AG09319 (cell line): ENCODE results near the gene SAMD3.
"Not testable (repeated sequence)": the region's sequence is repeated elsewhere in the genome, so short reads cannot be mapped to it uniquely, and the experiment has no call there.

Experiments used
- DNase-seq: peaks from one replicate; pipeline ENCODE4 v3.0.0-alpha.2; 2010; ENCODE audit warnings: low read depth; ENCODE audit errors: extremely low read depth
- TF ChIP-seq, protein P1 (sequence below): IDR thresholded peaks from 2 replicates; pipeline ENCODE4 v1.5.1; 2011; ENCODE audit warnings: low read depth, mild to moderate bottlenecking, inconsistent platforms, low read length, moderate library complexity

The SAMD3 gene

DNA sequence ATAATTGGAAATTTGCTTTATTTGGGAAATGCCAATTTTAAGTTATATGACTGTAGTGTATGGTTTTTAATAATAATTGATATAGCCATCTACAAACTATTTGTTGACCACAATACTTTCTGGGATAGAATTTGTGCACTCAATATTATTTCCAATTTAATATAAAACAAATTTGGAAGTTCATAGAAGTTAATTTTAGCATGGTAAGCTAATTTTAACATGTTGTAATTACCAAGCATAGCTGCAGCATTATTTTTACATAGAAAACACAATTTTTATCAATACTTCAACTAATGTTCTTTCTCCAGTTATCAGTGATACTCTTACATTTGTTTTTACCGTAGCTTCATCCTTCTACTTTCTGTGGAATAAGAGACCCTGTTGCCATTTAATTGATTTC, 103.5 kb downstream of the SAMD3 start:
- DNase-seq: no peak
- TF ChIP-seq, protein P1, sequence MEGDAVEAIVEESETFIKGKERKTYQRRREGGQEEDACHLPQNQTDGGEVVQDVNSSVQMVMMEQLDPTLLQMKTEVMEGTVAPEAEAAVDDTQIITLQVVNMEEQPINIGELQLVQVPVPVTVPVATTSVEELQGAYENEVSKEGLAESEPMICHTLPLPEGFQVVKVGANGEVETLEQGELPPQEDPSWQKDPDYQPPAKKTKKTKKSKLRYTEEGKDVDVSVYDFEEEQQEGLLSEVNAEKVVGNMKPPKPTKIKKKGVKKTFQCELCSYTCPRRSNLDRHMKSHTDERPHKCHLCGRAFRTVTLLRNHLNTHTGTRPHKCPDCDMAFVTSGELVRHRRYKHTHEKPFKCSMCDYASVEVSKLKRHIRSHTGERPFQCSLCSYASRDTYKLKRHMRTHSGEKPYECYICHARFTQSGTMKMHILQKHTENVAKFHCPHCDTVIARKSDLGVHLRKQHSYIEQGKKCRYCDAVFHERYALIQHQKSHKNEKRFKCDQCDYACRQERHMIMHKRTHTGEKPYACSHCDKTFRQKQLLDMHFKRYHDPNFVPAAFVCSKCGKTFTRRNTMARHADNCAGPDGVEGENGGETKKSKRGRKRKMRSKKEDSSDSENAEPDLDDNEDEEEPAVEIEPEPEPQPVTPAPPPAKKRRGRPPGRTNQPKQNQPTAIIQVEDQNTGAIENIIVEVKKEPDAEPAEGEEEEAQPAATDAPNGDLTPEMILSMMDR: no peak

DNA sequence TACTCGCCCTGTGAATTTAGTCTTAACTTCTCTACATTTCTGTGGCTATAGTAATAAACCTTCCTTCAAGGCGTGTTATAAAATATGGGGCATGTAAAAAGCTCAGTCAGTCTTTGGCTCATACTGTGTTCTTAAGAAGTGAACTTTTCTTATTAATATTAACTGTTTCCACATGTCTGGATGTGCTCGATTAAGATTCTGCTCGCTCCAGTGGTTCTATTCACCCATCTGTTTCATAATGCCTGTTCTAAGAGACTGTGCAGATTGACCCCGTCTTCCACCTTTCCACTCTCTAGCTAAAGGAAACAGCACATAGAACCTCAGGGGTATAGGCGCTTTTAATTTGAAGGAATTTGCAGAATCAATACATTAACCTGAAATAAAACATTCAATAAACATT, 104.5 kb downstream of the SAMD3 start:
- no peak for DNase-seq

DNA sequence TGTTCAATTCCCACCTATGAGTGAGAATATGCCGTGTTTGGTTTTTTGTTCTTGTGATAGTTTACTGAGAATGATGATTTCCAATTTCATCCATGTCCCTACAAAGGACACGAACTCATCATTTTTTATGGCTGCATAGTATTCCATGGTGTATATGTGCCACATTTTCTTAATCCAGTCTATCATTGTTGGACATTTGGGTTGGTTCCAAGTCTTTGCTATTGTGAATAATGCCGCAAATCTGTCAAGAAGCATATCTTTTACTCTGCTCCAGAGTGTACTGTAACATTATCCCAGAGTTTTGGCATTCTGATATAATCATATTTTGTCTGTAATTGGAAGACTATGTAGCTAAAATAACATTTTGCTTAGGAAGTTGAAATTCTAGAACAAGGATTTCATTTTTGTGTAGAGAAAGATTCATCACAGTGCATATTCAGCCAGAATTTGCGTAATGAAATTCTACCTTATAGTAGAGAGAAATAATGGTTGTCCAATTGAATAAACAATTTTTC, 105.5 kb downstream of the SAMD3 start:
- DNase-seq: not testable (repeated sequence)

More for the DNA sequence above, 104.5 kb downstream of the SAMD3 start:
- TF ChIP-seq, protein P1: no peak

DNA sequence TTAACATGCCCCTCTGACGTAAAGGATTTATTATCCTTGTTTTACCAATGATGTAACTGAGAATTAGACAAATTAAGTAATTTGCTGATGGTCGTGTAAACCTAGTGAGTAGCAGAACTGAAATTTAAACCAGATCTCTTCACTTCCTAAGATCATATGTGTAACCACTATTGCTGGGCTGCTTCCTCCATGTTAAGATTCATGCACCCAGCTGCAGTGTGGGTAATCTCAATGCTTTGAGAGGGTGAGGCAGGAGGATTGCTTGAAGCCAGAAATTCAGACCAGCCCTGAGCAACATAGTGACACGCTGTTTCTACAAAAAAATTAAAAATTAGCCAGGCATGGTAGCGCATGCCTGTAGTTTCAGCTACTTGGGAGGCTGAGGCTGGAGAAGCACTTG, 106.5 kb downstream of the SAMD3 start:
- no peak for DNase-seq
- TF ChIP-seq, protein P1: no peak

DNA sequence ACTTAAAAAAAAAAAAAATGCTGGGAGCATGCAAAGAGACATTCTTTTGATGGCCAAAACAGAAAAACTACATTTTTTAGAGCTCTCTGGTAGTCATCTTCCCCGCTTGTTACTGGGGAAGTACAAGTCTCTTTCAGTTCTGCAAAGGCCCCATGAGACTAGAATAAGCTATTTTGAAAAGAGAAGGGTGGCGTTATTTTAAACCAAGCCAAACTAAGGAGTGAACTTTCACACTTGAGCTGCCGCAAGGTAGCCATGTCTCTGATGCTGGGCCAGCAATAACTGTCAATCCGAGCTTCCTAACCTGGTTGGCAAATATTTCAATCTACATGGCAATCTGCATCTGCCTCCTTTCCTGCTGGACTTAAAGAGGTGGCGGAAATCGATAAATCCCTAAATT, 107.7 kb downstream of the SAMD3 start:
- TF ChIP-seq, protein P1: no peak

DNA sequence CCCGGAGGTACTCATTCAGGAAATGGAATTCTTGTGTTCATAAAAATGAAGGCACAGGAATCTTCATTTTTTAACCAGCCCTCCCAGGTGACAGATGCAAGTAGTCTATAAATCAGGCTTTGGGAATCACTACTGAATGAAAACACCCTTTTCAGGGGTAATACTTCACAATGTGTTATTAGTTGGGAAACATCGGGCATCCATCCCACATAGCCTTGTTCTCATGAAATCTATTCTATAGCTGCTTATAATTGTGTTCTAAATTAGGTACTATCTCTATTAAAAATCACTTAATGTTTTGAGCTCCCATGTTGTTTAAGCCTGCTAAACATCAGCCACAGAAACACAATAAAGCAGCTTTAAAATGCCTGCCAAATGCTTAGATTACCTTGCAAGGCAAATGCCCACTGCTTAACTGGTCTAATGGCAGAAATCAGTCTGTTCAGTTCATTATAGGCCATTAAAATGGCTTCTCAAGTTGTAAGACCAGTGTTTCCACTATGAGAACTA, 109.5 kb downstream of the SAMD3 start:
- DNase-seq: no peak
- TF ChIP-seq, protein P1: no peak

More for the DNA sequence above, 107.7 kb downstream of the SAMD3 start:
- no peak for DNase-seq

DNA sequence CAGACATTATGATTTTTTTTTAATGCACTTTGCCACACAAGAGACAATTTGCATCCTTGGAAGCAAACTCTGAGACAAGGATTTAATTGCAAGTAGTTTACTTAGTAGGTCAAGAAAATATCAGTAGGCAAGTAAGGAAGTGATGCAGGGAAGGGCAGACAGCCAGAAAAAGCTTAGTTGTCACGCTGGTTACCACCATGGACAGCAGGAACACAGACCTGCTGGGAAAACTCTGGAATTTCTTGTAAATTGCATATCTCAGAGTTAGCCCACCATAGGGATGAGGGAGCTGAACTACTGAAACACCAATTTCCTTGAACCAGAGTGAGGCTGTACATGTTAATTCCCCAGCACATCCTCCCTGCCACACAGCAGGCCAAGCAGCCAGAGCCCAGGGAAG, 111.7 kb downstream of the SAMD3 start:
- DNase-seq: no peak
- TF ChIP-seq, protein P1: no peak

DNA sequence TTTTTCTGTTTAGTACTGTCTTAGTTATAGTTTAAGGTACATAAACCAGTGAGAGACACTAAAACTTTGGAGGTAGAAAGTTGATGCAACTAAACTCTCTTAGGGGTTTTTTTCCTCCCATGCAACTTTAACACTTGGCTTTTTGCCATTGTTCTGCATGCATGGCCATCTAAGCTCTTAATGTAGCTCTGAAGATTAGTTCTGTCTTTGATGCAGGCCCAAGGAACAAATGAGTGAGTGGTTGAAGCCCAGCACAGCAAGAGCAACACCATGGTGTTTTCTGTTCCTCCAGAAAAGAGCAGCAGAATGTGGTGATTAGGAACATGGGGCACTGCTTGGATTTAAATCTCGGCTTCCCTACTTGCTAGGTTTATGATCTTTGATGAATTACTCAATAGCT, 115.0 kb downstream of the SAMD3 start:
- DNase-seq: no peak

More for the DNA sequence above, 115.0 kb downstream of the SAMD3 start:
- TF ChIP-seq, protein P1: no peak
